A673 (cell line): ENCODE measurements around the gene ZFPM1. TPM values are rescaled to one million over a fixed set of nuclear protein-coding genes. Genes with fewer than 3 reads are reported as not detected.

Experiments used
- BruUV-seq: library from RNA; stranded (reverse); fragments of 400-500 nt; replicated peaks from 2 replicates; lab custom pipeline; 2021; lab: Mats Ljungman, UMichigan
- CTCF ChIA-PET: fragments of 300-600 bp; sonication (Branson Sonifier 250); formaldehyde crosslinking; loops from one replicate; lab custom pipeline; 2022; ENCODE audit warnings: antibody characterized with exemption; lab: Charles Lee
- POLR2A ChIA-PET: fragments of 300-600 bp; sonication (Branson Sonifier 250); formaldehyde crosslinking; loops from one replicate; lab custom pipeline; 2022; ENCODE audit warnings: antibody characterized with exemption; ENCODE audit not compliant: low non-redundant PET; lab: Charles Lee
- DNase-seq: peaks from one replicate; pipeline ENCODE4 v3.0.0-alpha.2; 2015; ENCODE audit warnings: low spot score
- H3K27ac ChIP-seq: fragments of 200-600 bp; sonication (generic); 2 replicates; pipeline ENCODE4 v1.5.1; 2016; ENCODE audit warnings: mixed run types, low read depth, mild to moderate bottlenecking, mixed read lengths, antibody characterized with exemption, low read length; ENCODE audit not compliant: poor library complexity, severe bottlenecking
- H3K27me3 ChIP-seq: fragments of 200-600 bp; sonication (generic); replicated peaks from 2 replicates; pipeline ENCODE4 v1.6.1; 2017; ENCODE audit warnings: mixed run types, low read depth, mild to moderate bottlenecking, mixed read lengths, antibody characterized with exemption, low read length; ENCODE audit not compliant: insufficient read depth, poor library complexity
- H3K36me3 ChIP-seq: fragments of 200-600 bp; sonication (generic); 2 replicates; pipeline ENCODE4 v1.6.1; 2016; ENCODE audit warnings: mixed run types, mild to moderate bottlenecking, mixed read lengths, antibody characterized with exemption, low read length; ENCODE audit not compliant: insufficient read depth, poor library complexity, severe bottlenecking
- H3K4me1 ChIP-seq: fragments of 200-600 bp; sonication (generic); 2 replicates; pipeline ENCODE4 v1.6.1; 2017; ENCODE audit warnings: mixed run types, mild to moderate bottlenecking, mixed read lengths, antibody characterized with exemption, low read length; ENCODE audit not compliant: insufficient read depth, poor library complexity, severe bottlenecking
- H3K4me3 ChIP-seq: fragments of 200-600 bp; sonication (generic); 2 replicates; pipeline ENCODE4 v1.5.1; 2016; ENCODE audit warnings: low read depth, mixed run types, mild to moderate bottlenecking, mixed read lengths, low read length; ENCODE audit not compliant: poor library complexity, severe bottlenecking
- H3K9me3 ChIP-seq: fragments of 200-600 bp; sonication (generic); 2 replicates; pipeline ENCODE4 v1.6.1; 2016; ENCODE audit warnings: mixed run types, low read depth, mild to moderate bottlenecking, mixed read lengths, antibody characterized with exemption, low read length; ENCODE audit not compliant: poor library complexity, severe bottlenecking
- EZH2 ChIP-seq: fragments of 200-600 bp; sonication (generic); IDR thresholded peaks from 2 replicates; pipeline ENCODE4 v1.6.1; 2017; ENCODE audit warnings: borderline replicate concordance, low read depth, mild to moderate bottlenecking, mixed read lengths, antibody characterized with exemption, low read length; ENCODE audit not compliant: poor library complexity, severe bottlenecking
- intact Hi-C: fragments of 100-400 bp; cut with micrococcal nuclease; formaldehyde crosslinking; loops from one replicate; pipeline ENCODE4 v1.10.0; 2022; ENCODE audit not compliant: unreplicated experiment
- total RNA-seq: library from RNA; stranded (reverse); gene quantifications from 2 replicates; pipeline ENCODE4 v1.2.3, GENCODE V29; 2021
- TF ChIP-seq, protein P1 (sequence below): fragments of 300-800, 200-600 bp; sonication (generic); conservative IDR thresholded peaks from 2 replicates; pipeline ENCODE4 v1.5.1; 2017; ENCODE audit warnings: low read depth, mild to moderate bottlenecking, antibody characterized with exemption, low read length, moderate library complexity, mixed read lengths

Gene ZFPM1
- total RNA-seq, 1 experiment from 2014 or later, result 5.6 TPM

GRCh38 chr16:88486398-88487123 is 33.5 kb downstream of the ZFPM1 start:
- TF ChIP-seq EZH2, result no peak
- TF ChIP-seq, protein P1, sequence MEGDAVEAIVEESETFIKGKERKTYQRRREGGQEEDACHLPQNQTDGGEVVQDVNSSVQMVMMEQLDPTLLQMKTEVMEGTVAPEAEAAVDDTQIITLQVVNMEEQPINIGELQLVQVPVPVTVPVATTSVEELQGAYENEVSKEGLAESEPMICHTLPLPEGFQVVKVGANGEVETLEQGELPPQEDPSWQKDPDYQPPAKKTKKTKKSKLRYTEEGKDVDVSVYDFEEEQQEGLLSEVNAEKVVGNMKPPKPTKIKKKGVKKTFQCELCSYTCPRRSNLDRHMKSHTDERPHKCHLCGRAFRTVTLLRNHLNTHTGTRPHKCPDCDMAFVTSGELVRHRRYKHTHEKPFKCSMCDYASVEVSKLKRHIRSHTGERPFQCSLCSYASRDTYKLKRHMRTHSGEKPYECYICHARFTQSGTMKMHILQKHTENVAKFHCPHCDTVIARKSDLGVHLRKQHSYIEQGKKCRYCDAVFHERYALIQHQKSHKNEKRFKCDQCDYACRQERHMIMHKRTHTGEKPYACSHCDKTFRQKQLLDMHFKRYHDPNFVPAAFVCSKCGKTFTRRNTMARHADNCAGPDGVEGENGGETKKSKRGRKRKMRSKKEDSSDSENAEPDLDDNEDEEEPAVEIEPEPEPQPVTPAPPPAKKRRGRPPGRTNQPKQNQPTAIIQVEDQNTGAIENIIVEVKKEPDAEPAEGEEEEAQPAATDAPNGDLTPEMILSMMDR, result no peak
- Histone ChIP-seq H3K9me3 (no peaks in the 10 kb centered on the region), H3K4me1 (no peaks in the 10 kb centered on the region), H3K36me3 (no peaks in the 10 kb centered on the region), H3K27me3 (no peaks in the 10 kb centered on the region), H3K27ac (no peak overlapping the region), H3K4me3 (no peak overlapping the region)
- intact Hi-C loops, result no loop called here
- ChIA-PET POLR2A (no interaction called here), CTCF (no interaction called here)
- BruUV-seq, result no TSS peak
- DNase-seq, result no peak

GRCh38 chr16:88487124-88487432 is 34.0 kb downstream of the ZFPM1 start:
- CTCF ChIA-PET, result no interaction called here
- no peaks in the 10 kb centered on the region for H3K36me3 ChIP-seq

DNA sequence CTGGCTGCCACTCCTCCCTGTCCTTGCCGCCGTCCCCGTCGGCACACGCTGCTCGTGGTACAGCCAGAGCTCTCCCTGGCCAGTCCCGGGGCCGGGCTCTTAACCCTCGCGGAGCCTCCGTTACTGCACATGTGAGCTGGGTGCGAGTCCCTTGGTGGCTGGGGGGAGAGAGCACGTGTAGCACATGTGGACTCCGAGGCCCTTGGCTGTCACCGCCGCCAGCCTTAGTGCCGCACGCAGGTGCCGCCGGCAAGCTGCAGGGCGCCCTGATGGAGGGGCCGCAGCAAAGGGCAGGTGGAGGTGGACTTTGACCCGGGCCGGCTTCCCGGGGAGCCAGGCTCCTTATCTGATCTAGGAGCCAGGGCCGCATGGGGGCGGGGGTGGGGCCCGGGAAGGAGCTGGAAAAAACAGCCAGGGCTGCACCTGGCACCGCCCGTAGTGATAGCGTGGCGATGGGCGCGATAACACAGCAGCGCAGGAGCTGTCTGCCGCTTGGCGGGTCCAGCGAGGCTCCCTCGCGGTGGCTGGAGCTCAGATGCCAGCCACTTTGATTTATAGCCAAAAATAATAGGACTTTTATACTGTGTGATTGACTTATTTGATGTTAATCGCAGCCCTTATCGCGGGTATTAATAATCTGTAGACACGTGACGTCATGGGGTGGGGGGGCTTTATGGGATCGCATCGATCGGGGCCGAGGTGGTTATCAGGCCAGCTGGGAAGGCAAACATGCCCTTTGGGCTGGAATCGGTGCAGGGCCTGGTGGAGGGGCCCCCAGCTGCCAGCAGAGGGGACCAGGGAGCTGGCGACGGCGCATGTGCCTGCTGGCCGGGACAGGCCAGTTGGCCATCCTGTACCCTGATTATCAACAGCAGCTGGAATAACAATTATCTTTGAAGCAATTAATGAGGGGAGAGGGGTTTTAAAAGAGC is 35.1 kb downstream of the ZFPM1 start:
- TF ChIP-seq, protein P1, result no peak
- no peak for TF ChIP-seq EZH2
- H3K27me3 ChIP-seq, result no peaks in the 10 kb centered on the region
- ChIA-PET POLR2A (no interaction called here), CTCF (interaction anchor here (0.6 kb wide), 1 partner anchor 199 kb away, joined by 3 read pairs; no protein-coding TSS in a partner anchor)
- H3K4me1 ChIP-seq, result no peaks in the 10 kb centered on the region
- H3K4me3 ChIP-seq, result no peak overlapping the region
- no peak for DNase-seq
- BruUV-seq, result no TSS peak
- H3K9me3 ChIP-seq, result no peaks in the 10 kb centered on the region
- H3K27ac ChIP-seq, result no peak overlapping the region
- H3K36me3 ChIP-seq, result no peaks in the 10 kb centered on the region
- intact Hi-C loops, result no loop called here

More at GRCh38 chr16:88487124-88487432, 34.0 kb downstream of the ZFPM1 start:
- intact Hi-C loops, result no loop called here
- no peak overlapping the region for H3K27ac ChIP-seq
- H3K4me1 ChIP-seq, result no peaks in the 10 kb centered on the region
- no peak for DNase-seq
- TF ChIP-seq EZH2, result no peak
- TF ChIP-seq, protein P1, result no peak
- no peaks in the 10 kb centered on the region for H3K27me3 ChIP-seq
- POLR2A ChIA-PET, result no interaction called here
- BruUV-seq, result no TSS peak
- H3K4me3 ChIP-seq, result no peak overlapping the region
- H3K9me3 ChIP-seq, result no peaks in the 10 kb centered on the region
